HCT116 (cell line): ENCODE measurements around the gene TAF6L.

ENCODE experiments used
- CBX3 ChIP-seq: IDR thresholded peaks from 2 replicates; pipeline ENCODE4 v1.6.1; 2012; ENCODE audit warnings: low read depth
- CEBPB ChIP-seq: IDR thresholded peaks from 2 replicates; pipeline ENCODE4 v1.6.1; 2012; ENCODE audit warnings: low read depth
- CTCF ChIP-seq, 3 experiments: fragments of 200-600 bp in 1 of 3; sonication (generic) in 1 of 3; IDR thresholded peaks in 2 of 3; conservative IDR thresholded peaks in 1 of 3; 2 replicates each; pipeline ENCODE4 v1.5.1; 2012 to 2017; ENCODE audit warnings: low read depth in 2 of 3, low read length in 2 of 3, antibody characterized with exemption in 1 of 3, borderline replicate concordance in 1 of 3, control low read depth in 1 of 3, mild to moderate bottlenecking in 1 of 3, mixed read lengths in 1 of 3, mixed run types in 1 of 3, moderate library complexity in 1 of 3; ENCODE audit not compliant: insufficient read depth in 1 of 3
- EZH2 ChIP-seq: fragments of 200-600 bp; sonication (generic); IDR thresholded peaks from 2 replicates; pipeline ENCODE4 v1.6.1; 2017; ENCODE audit warnings: antibody characterized with exemption, mixed run types
- EZH2phosphoT487 ChIP-seq: fragments of 200-600 bp; IDR thresholded peaks from 2 replicates; pipeline ENCODE4 v1.6.1; 2018; ENCODE audit warnings: antibody characterized with exemption, borderline replicate concordance
- FOSL1 ChIP-seq: IDR thresholded peaks from 2 replicates; pipeline ENCODE4 v1.6.1; 2012; ENCODE audit warnings: low read depth
- POLR2A ChIP-seq: IDR thresholded peaks from 2 replicates; pipeline ENCODE4 v1.7.0; 2011; ENCODE audit warnings: borderline replicate concordance; ENCODE audit not compliant: insufficient read depth, insufficient read length; ENCODE audit errors: extremely low read depth
- POLR2AphosphoS5 ChIP-seq: IDR thresholded peaks from 2 replicates; pipeline ENCODE4 v1.6.1; 2011; ENCODE audit warnings: mild to moderate bottlenecking, low read depth, low read length, moderate library complexity
- RAD21 ChIP-seq: IDR thresholded peaks from 2 replicates; pipeline ENCODE4 v1.6.1; 2012; ENCODE audit warnings: low read depth, mild to moderate bottlenecking
- SRF ChIP-seq: IDR thresholded peaks from 2 replicates; pipeline ENCODE4 v1.6.1; 2012; ENCODE audit warnings: low read depth
- TCF7L2 ChIP-seq: IDR thresholded peaks from 2 replicates; pipeline ENCODE4 v1.7.0; 2011; ENCODE audit warnings: borderline replicate concordance, inconsistent platforms; ENCODE audit not compliant: insufficient read depth, insufficient read length; ENCODE audit errors: extremely low read depth
- ZNF274 ChIP-seq: fragments of 200-500 bp; sonication (Bioruptor generic); IDR thresholded peaks from 2 replicates; pipeline ENCODE4 v1.6.1; 2014; ENCODE audit warnings: mild to moderate bottlenecking, low read depth, low read length, inconsistent platforms

GRCh38 chr11:62806611-62807121 is 35.5 kb downstream of the TAF6L start:
- TF ChIP-seq CTCF (IDR thresholded peaks at IDR 0.05 in 2 of 3, conservative IDR thresholded peaks at IDR 0.05 in 1 of 3; ENCODE audit: borderline replicate concordance in 1 of 3, insufficient read depth in 1 of 3, low read depth in 2 of 3, low read length in 2 of 3) (no peak), EZH2phosphoT487 (no peak), ZNF274 (no peak), POLR2A (no peak), SRF (no peak), RAD21 (no peak), FOSL1 (no peak), EZH2 (no peak), TCF7L2 (no peak), POLR2AphosphoS5 (no peak), CBX3 (no peak), CEBPB (no peak)
